GM18951 (cell line): ENCODE results near the gene PFKL.
"Not testable (repeated sequence)": the region's sequence is repeated elsewhere in the genome, so short reads cannot be mapped to it uniquely, and the experiment has no call there.

Source experiments
- POLR2A ChIP-seq: IDR thresholded peaks from 4 replicates; pipeline ENCODE4 v1.6.1; 2011; ENCODE audit warnings: mild to moderate bottlenecking; ENCODE audit not compliant: insufficient read length, insufficient read depth; ENCODE audit errors: extremely low read depth
- in situ Hi-C: fragments of 300-500 bp; cut with MboI; formaldehyde crosslinking; loops from one replicate; pipeline ENCODE4 v1.12.0; 2022; ENCODE audit warnings: low sequenced_read_pairs, mixed read lengths, inconsistent platforms; ENCODE audit not compliant: unreplicated experiment

PFKL gene

DNA sequence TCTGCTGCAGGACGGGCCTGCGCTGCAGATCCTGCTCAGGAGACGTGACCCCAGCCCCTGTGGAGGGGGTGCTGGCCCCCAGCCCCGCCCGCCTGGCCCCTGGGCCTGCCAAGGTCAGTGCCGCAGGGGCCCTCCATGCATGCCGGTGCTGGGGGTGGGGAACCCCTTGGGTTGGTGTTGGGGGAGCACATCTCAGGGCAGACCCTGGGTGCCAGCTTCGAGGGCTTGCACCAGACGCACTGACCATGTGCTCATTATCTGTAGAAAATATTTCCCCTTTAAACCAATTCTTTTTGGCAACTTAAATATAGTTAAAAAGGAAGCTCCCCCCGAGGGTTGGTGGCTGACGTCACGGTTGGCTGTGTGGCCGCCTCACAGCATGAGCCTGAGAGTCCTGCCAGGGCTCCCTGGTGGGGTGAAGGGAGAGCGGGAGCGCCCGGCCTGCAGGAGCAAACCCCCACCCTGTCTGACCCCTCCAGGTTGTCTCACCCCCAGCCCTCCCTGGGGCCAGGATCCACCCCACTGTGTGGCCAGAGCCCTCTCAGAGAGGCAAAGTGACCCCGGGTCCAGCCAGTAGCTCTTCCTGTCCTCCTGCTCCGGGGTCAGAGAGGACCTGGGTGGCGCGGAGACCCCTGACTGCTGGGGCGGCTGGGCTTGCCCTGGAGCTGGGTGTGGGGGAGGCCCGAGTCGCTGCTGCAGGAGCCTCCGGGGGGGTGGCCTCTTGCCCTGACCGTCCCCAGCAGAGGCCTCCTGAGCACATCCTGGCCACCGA is 5.3 kb upstream of the PFKL start:
- in situ Hi-C loops, result loop anchor here (25.0 kb wide), 1 partner anchor 157 kb away; the partner anchor contains the start of gene GATD3
- TF ChIP-seq POLR2A, result no peak

GRCh38 chr21:44295163-44295573 is 4.7 kb upstream of the PFKL start:
- TF ChIP-seq POLR2A, result no peak
- in situ Hi-C loops, result loop anchor here (25.0 kb wide), 1 partner anchor 158 kb away; the partner anchor contains the start of gene GATD3

DNA sequence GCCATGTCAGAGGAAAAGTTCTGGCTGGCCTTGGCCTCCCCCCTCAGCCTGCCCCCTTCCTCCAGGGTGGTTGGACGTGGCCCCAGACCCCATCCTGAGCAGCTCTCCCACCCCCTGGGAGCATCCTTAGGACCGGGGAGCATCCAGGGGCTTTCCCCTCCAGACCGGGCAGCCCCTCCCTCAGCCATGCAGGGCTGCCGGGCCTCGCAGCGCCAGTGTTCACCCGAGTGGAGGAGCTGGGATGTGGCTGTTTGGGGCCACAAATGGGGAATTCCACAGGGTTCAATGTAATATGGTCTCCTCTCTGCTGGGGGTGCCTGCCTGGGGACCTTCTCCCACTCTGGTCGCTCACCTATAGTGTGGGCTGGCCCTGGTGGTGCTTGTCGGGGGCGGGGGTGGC is 4.2 kb upstream of the PFKL start:
- TF ChIP-seq POLR2A, result no peak
- in situ Hi-C loops, result loop anchor here (25.0 kb wide), 1 partner anchor 158 kb away; the partner anchor contains the start of gene GATD3

GRCh38 chr21:44296103-44296519 is 3.7 kb upstream of the PFKL start:
- in situ Hi-C loops, result loop anchor here (25.0 kb wide), 1 partner anchor 159 kb away; the partner anchor contains the start of gene GATD3
- TF ChIP-seq POLR2A, result no peak

DNA sequence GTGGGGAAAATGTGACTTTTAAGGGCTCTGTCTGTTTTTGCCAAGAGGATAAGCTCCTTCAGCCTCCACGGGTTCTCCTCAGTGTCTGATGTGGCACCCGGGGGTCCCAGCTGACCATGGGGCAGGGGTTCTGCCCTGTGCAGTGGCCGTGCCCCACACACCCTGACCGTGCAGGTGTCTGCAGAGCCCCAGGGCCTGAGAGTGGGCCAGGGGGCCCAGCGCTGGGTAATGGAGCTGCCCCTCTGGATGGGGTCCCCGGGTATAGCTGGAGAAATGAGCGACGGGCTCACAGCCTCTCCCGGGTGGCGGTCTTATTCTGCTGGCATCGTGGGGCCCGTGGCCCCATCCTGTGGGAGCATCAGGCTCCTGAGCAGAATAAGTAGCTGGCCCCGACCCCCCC is 2.9 kb upstream of the PFKL start:
- in situ Hi-C loops, result loop anchor here (25.0 kb wide), 1 partner anchor 160 kb away; the partner anchor contains the start of gene GATD3
- TF ChIP-seq POLR2A, result no peak

GRCh38 chr21:44297525-44298290 is 2.1 kb upstream of the PFKL start:
- in situ Hi-C loops, result loop anchor here (25.0 kb wide), 1 partner anchor 160 kb away; the partner anchor contains the start of gene GATD3
- TF ChIP-seq POLR2A, result no peak

DNA sequence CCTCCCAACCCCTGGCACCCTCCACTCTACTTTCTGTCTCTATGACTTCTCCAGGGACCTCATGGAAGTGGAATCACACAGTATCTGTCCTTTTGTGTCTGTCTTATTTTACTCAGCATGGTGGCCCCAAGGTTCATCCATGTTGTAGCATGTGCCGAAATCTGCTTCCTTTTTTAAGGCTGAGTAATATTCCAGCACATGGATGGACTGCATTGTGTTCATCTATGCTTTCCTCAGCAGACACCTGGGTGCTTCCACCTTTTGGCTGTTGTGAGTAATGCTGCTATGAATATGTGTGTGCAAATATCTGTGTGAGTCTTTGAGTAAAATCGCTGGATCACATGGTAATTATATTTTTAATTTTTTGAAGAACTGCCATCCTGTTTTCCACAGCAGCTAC is 1.6 kb upstream of the PFKL start:
- in situ Hi-C loops, result loop anchor here (25.0 kb wide), 1 partner anchor 161 kb away; the partner anchor contains the start of gene GATD3

GRCh38 chr21:44299085-44299457 is 782 bp upstream of the PFKL start:
- no peak for TF ChIP-seq POLR2A
- in situ Hi-C loops, result loop anchor here (25.0 kb wide), 1 partner anchor 162 kb away; the partner anchor contains the start of gene GATD3

More for the DNA sequence above, 1.6 kb upstream of the PFKL start:
- TF ChIP-seq POLR2A, result no peak

DNA sequence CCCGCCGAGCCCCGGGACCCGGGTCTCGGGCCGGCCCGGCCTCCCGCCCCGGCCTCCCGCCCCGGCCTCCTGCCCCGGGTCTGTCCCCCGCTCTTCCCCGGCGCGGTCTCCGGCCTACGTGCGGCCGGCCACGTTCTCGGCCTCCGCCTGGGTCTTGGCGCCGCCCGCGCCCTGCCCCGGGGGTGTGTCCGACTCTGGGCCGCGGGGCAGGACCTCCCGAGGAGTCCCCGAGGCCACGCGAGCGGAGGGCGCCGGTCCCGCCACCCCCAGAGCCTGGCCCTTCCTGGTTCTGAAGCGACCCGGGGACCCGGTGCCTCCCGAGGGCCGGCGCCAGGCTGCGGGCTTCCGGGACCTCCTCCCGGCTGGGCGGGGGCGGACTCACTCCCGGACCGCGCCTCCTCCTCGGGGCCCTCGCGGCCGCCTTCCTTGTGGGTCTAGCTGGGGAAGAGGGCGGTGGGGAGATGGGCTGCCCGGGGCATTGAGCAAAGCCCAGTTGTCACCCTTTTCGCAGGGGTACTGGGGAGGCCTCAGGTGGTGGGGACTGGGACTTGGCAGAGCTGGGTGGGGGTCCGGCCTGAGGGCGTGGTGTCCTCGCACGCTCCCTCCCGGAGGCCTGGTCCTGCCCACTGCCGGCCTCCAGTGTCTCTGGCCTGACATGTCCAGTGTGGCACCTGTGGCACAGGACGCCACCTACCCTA is 558 bp downstream of the PFKL start:
- in situ Hi-C loops, result no loop called here
- no peak for TF ChIP-seq POLR2A

DNA sequence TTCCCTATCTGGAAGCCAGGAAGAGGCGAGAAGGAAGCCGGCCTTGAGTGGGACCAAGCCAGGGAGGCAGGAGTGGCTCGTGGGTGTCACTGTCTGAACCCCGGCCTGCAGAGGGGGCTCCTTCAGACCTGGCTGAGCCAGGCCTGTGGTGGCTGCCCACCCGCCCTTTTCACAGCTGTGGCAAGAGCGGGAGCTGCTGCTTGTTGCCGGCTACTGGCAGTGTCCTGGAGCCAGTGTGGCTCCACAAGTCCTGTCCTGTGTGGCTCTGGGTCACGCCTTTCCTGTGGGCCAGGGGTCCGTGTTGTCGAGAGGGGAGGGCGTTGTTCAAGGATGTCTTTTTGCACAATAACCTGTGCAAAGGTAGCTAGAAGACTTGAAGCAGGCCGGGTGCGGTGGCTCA is 1.3 kb downstream of the PFKL start:
- TF ChIP-seq POLR2A, result no peak
- in situ Hi-C loops, result no loop called here

GRCh38 chr21:44301961-44302406 is 2.1 kb downstream of the PFKL start:
- in situ Hi-C loops, result no loop called here
- TF ChIP-seq POLR2A, result no peak

GRCh38 chr21:44302573-44303401 is 2.9 kb downstream of the PFKL start:
- in situ Hi-C loops, result not testable (repeated sequence)
